Lower lobe of right lung (tissue), 2 donors: ENCODE data around the gene XPR1. TPM values are rescaled to one million over a fixed set of nuclear protein-coding genes. Genes with fewer than 3 reads are reported as not detected.

Source experiments
- ATAC-seq, 2 donors: fragments of 200-7000 bp; cut with Tn5 transposase; one replicate each; pipeline ENCODE4 v1.9.1; 2020 to 2022; ENCODE audit warnings: mild to moderate bottlenecking in 2 of 2, moderate library complexity in 2 of 2
- DNase-seq: peaks from one replicate; pipeline ENCODE4 v3.0.0-alpha.2; 2020
- H3K27ac ChIP-seq: fragments of 200-600 bp; one replicate; pipeline ENCODE4 v1.8.0; 2022
- H3K27me3 ChIP-seq: fragments of 200-600 bp; one replicate; pipeline ENCODE4 v1.8.0; 2022; ENCODE audit warnings: low read depth
- H3K36me3 ChIP-seq: fragments of 200-600 bp; one replicate; pipeline ENCODE4 v1.8.0; 2022; ENCODE audit warnings: mild to moderate bottlenecking
- H3K4me1 ChIP-seq: fragments of 200-600 bp; one replicate; pipeline ENCODE4 v1.8.0; 2022
- H3K4me3 ChIP-seq: fragments of 200-600 bp; one replicate; pipeline ENCODE4 v1.8.0; 2022; ENCODE audit warnings: mild to moderate bottlenecking
- H3K9me3 ChIP-seq: fragments of 200-600 bp; one replicate; pipeline ENCODE4 v1.8.0; 2022
- CTCF ChIP-seq: fragments of 200-600 bp; IDR thresholded peaks from one replicate; pipeline ENCODE4 v1.8.0; 2022; ENCODE audit warnings: antibody characterized with exemption, mild to moderate bottlenecking
- intact Hi-C: fragments of 100-400 bp; cut with DNase I; formaldehyde crosslinking; loops from one replicate; pipeline ENCODE4 v1.11.0; 2022
- total RNA-seq: library from RNA; stranded (reverse); fragmentation: NEBNext Ultra II Directional; extraction: Animal tissue kit (Norgen Biotek cat#: 25700); gene quantifications from one replicate; pipeline ENCODE4 v1.2.1, GENCODE V29; 2021
- donor health status: DM: no; HTN: yes; CAD: no; lungs with severe emphysema.

XPR1 gene
- total RNA-seq, 1 donor from 2014 or later: 21.1 TPM

- H3K4me3 ChIP-seq: no peak overlapping the region
- intact Hi-C loops: no loop called here
- no peaks in the 10 kb centered on the region for H3K4me1 ChIP-seq
- H3K27ac ChIP-seq: no peak overlapping the region
- DNase-seq (no peak), ATAC-seq (no peak)
- TF ChIP-seq CTCF: no peak
- H3K9me3 ChIP-seq: no peaks in the 10 kb centered on the region
- H3K27me3 ChIP-seq: no peaks in the 10 kb centered on the region
- H3K36me3 ChIP-seq: no peaks in the 10 kb centered on the region
Observed at GRCh38 chr1:180845352-180845751, 213.5 kb downstream of the XPR1 start.

- no peak for ATAC-seq
- Histone ChIP-seq H3K4me1 (no peaks in the 10 kb centered on the region), H3K4me3 (no peak overlapping the region), H3K27me3 (no peaks in the 10 kb centered on the region), H3K36me3 (no peaks in the 10 kb centered on the region), H3K9me3 (no peaks in the 10 kb centered on the region), H3K27ac (no peak overlapping the region)
- TF ChIP-seq CTCF: no peak
- DNase-seq: no peak
- intact Hi-C loops: no loop called here
Observed at GRCh38 chr1:180848191-180848590, 216.4 kb downstream of the XPR1 start.

DNA sequence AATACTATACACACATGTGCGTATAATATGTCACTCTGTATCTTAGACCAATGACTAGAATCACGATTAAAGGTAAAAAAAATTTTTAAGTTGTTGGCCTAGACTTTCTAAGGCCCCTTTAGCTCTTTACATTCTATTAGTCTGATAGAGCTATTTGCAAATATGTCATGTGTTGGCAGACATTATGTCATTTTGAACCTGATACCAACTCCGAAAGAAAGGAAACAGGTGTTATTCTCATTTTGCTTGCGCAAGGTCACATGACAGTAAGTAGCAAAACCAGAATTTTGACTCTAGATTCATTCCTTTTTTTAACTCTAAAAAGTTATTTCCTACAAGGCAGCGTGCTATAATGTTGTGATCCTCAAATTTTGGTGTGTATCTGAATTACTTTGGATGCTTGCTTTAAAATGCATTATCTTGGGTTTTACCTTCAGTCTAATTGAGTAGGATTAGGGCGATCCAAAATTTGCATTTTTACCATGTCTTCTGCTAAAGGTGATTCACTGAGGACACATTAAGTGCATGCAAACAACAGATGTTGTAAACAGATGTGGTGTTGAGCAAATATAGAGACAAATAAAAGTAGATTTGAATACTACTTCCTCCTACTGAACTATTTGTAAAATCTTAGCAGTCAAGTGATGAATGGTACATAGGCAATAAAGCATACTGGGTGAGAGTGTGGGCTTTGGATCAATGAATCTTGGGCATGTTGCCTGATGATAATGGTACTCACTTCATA is 217.4 kb downstream of the XPR1 start:
- intact Hi-C loops: no loop called here
- TF ChIP-seq CTCF: no peak
- no peaks in the 10 kb centered on the region for H3K9me3 ChIP-seq
- no peak overlapping the region for H3K27ac ChIP-seq
- H3K4me1 ChIP-seq: peaks cover 5% of the 10 kb centered on the region
- no peak for ATAC-seq
- no peaks in the 10 kb centered on the region for H3K27me3 ChIP-seq
- no peak overlapping the region for H3K4me3 ChIP-seq
- no peaks in the 10 kb centered on the region for H3K36me3 ChIP-seq
- DNase-seq: no peak

- ATAC-seq (no peak), DNase-seq (no peak)
- Histone ChIP-seq H3K4me3 (no peak overlapping the region), H3K9me3 (no peaks in the 10 kb centered on the region), H3K4me1 (peaks cover 9% of the 10 kb centered on the region), H3K36me3 (no peaks in the 10 kb centered on the region), H3K27ac (no peak overlapping the region), H3K27me3 (no peaks in the 10 kb centered on the region)
- no peak for TF ChIP-seq CTCF
- intact Hi-C loops: no loop called here
Observed at GRCh38 chr1:180851995-180852887, 220.4 kb downstream of the XPR1 start.

DNA sequence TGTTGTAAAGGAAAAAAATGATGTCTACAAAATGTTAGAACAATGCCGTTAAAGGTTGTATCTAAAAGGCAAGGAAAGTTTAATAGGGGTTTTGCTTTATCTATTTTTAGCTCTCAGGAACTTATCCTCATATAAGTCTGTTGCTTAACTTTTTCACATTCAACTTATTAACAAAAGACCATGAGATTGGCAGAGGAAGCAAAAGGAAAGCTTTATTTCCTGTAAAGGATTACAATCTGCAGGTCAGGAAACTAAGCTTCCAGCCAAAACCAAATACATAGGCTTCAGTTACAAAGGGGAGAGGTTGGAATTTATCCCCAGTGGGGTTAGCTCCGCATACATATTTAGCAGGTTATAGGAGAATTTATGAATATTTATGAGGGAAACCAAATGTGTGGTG is 222.2 kb downstream of the XPR1 start:
- TF ChIP-seq CTCF: no peak
- Histone ChIP-seq H3K4me3 (no peak overlapping the region), H3K27me3 (no peaks in the 10 kb centered on the region), H3K9me3 (no peaks in the 10 kb centered on the region), H3K36me3 (no peaks in the 10 kb centered on the region), H3K27ac (no peak overlapping the region), H3K4me1 (peaks cover 9% of the 10 kb centered on the region)
- intact Hi-C loops: no loop called here
- ATAC-seq (no peak), DNase-seq (no peak)
